Measurements from ENCODE around the gene ATP8B2.

- TF ChIP-seq CTCF (IDR thresholded peaks at IDR 0.05) (no peak), POLR2A (IDR thresholded peaks at IDR 0.05) (peak in 1 of 4 donors; percentile 38)
These were observed 3.2 kb downstream of the ATP8B2 start for GRCh38 chr1:154328318-154329151.

Data from upper lobe of left lung (tissue), 4 donors.